Endothelial cell of umbilical vein (primary cell): ENCODE results near the gene TAS2R38. TPM values are rescaled to one million over a fixed set of nuclear protein-coding genes. Genes with fewer than 3 reads are reported as not detected.

ENCODE experiments used
- BruUV-seq: library from RNA; stranded (reverse); fragments of 400-500 nt; replicated peaks from 2 replicates; lab custom pipeline; 2021; lab: Mats Ljungman, UMichigan
- CTCF ChIA-PET: fragments of 300-600, 350-600 bp; sonication (Branson Sonifier 250); formaldehyde crosslinking; loops from one replicate; lab custom pipeline; 2021; ENCODE audit warnings: antibody characterized with exemption, inconsistent platforms; lab: Charles Lee
- POLR2A ChIA-PET: fragments of 300-600, 350-600 bp; sonication (Branson Sonifier 250); formaldehyde crosslinking; loops from one replicate; lab custom pipeline; 2021; ENCODE audit warnings: antibody characterized with exemption, inconsistent platforms; lab: Charles Lee
- DNase-seq: peaks from one replicate; pipeline ENCODE4 v3.0.0-alpha.2; 2011; ENCODE audit warnings: low read depth, low spot score
- FAIRE-seq: peaks from 2 replicates; lab custom pipeline; 2011; peaks lifted over from hg19 to GRCh38; lab: Jason Lieb, UNC
- H2AFZ ChIP-seq: 2 replicates; pipeline ENCODE4 v1.6.0; 2012; ENCODE audit warnings: low read depth, low read length, control low read depth, inconsistent platforms
- H3K27ac ChIP-seq: 2 replicates; pipeline ENCODE4 v1.5.1; 2011; ENCODE audit warnings: low read depth, mild to moderate bottlenecking, control low read depth, low read length, moderate library complexity; ENCODE audit not compliant: insufficient read depth
- H3K27me3 ChIP-seq, 2 experiments: 2 replicates each; pipeline versions ENCODE4 v1.6.0 to v1.6.1; 2011; ENCODE audit warnings: low read length in 2 of 2, mixed read lengths in 1 of 2; ENCODE audit not compliant: control insufficient read depth in 2 of 2, insufficient read depth in 2 of 2
- H3K36me3 ChIP-seq, 2 experiments: 2 replicates in 1 of 2; 3 replicates in 1 of 2; pipeline ENCODE4 v1.5.1; 2011; ENCODE audit warnings: low read length in 2 of 2, mild to moderate bottlenecking in 1 of 2, moderate library complexity in 1 of 2; ENCODE audit not compliant: control insufficient read depth in 2 of 2, insufficient read depth in 2 of 2; ENCODE audit errors: extremely low read depth in 1 of 2
- H3K4me1 ChIP-seq: 3 replicates; pipeline ENCODE4 v1.5.1; 2011; ENCODE audit warnings: mild to moderate bottlenecking, low read length; ENCODE audit not compliant: control insufficient read depth, insufficient read depth; ENCODE audit errors: extremely low read depth
- H3K4me2 ChIP-seq: 2 replicates; pipeline ENCODE4 v1.6.1; 2011; ENCODE audit warnings: low read length, control low read depth, mixed read lengths; ENCODE audit not compliant: insufficient read depth
- H3K4me3 ChIP-seq, 3 experiments: fragments of 200-600 bp in 1 of 3; sonication (generic), shearing (Covaris generic) in 1 of 3; replicated peaks in 1 of 3; 2 replicates each; pipeline ENCODE4 v1.5.1; 2011 to 2016; ENCODE audit warnings: control low read depth in 3 of 3, low read length in 3 of 3, mild to moderate bottlenecking in 2 of 3, inconsistent platforms in 1 of 3, low read depth in 1 of 3, moderate library complexity in 1 of 3; ENCODE audit not compliant: insufficient read depth in 1 of 3
- H3K79me2 ChIP-seq: 2 replicates; pipeline ENCODE4 v1.6.0; 2012; ENCODE audit warnings: low read length, inconsistent platforms; ENCODE audit not compliant: control insufficient read depth, insufficient read depth
- H3K9ac ChIP-seq: replicated peaks from 2 replicates; pipeline ENCODE3; 2011; ENCODE audit warnings: low read length, control low read depth; ENCODE audit not compliant: insufficient read depth; ENCODE audit errors: extremely low read depth
- H3K9me1 ChIP-seq: replicated peaks from 3 replicates; pipeline ENCODE4 v1.6.0; 2011; ENCODE audit warnings: mild to moderate bottlenecking, low read length; ENCODE audit not compliant: control insufficient read depth, insufficient read depth; ENCODE audit errors: extremely low read depth
- H3K9me3 ChIP-seq: replicated peaks from 2 replicates; pipeline ENCODE4 v1.5.1; 2012; ENCODE audit warnings: low read length, inconsistent platforms; ENCODE audit not compliant: control insufficient read depth, insufficient read depth
- H4K20me1 ChIP-seq: replicated peaks from 2 replicates; pipeline ENCODE3; 2011; ENCODE audit warnings: mild to moderate bottlenecking, low read length; ENCODE audit not compliant: control insufficient read depth, insufficient read depth; ENCODE audit errors: extremely low read depth
- CTCF ChIP-seq, 2 donors: IDR thresholded peaks; 1 replicate in 1 of 2; 2 replicates in 1 of 2; pipeline ENCODE4 v1.5.1; 2011; ENCODE audit warnings: low read length in 2 of 2, mild to moderate bottlenecking in 2 of 2, moderate library complexity in 2 of 2, control low read depth in 1 of 2, inconsistent platforms in 1 of 2, low read depth in 1 of 2; ENCODE audit not compliant: insufficient read depth in 1 of 2; ENCODE audit errors: extremely low read depth in 1 of 2
- EZH2 ChIP-seq: IDR thresholded peaks from 2 replicates; pipeline ENCODE4 v1.6.1; 2012; ENCODE audit warnings: borderline replicate concordance, low read depth, mild to moderate bottlenecking, moderate library complexity, low read length, inconsistent platforms; ENCODE audit not compliant: severe bottlenecking
- FOS ChIP-seq: IDR thresholded peaks from 2 replicates; pipeline ENCODE4 v1.6.1; 2011; ENCODE audit warnings: mild to moderate bottlenecking, low read length, moderate library complexity, borderline replicate concordance; ENCODE audit not compliant: insufficient read depth
- GATA2 ChIP-seq: IDR thresholded peaks from 2 replicates; pipeline ENCODE4 v1.7.0; 2011; ENCODE audit warnings: low read depth, mild to moderate bottlenecking, moderate library complexity, mixed read lengths, low read length; ENCODE audit not compliant: insufficient read length, insufficient read depth
- JUN ChIP-seq: IDR thresholded peaks from 2 replicates; pipeline ENCODE4 v1.6.1; 2011; ENCODE audit warnings: borderline replicate concordance, low read depth; ENCODE audit not compliant: insufficient read length, insufficient read depth
- MYC ChIP-seq: IDR thresholded peaks from one replicate; pipeline ENCODE4 v1.6.1; 2011; ENCODE audit warnings: mild to moderate bottlenecking, low read depth, low read length
- POLR2A ChIP-seq: IDR thresholded peaks from 2 replicates; pipeline ENCODE4 v1.6.1; 2012; ENCODE audit warnings: low read depth, mild to moderate bottlenecking, control low read depth, low read length
- POLR2AphosphoS5 ChIP-seq: IDR thresholded peaks from 2 replicates; pipeline ENCODE4 v1.6.1; 2012; ENCODE audit warnings: low read depth, mild to moderate bottlenecking, control low read depth, low read length, moderate library complexity; ENCODE audit not compliant: insufficient read depth
- dilution Hi-C: fragments of 300-500 bp; cut with MboI; formaldehyde crosslinking; loops from one replicate; pipeline ENCODE4 v1.15.0; 2019; ENCODE audit warnings: low sequenced_read_pairs; ENCODE audit not compliant: extremely low pct_ligation_motif_present
- intact Hi-C: fragments of 100-400 bp; cut with micrococcal nuclease; formaldehyde crosslinking; loops from one replicate; pipeline ENCODE4 v1.10.0; 2022
- polyA plus RNA-seq, 4 experiments: library from polyadenylated mRNA; depleted of rRNA in 3 of 4; stranded (reverse) in 3 of 4; unstranded in 1 of 4; fragments of >200 nt; gene quantifications; 2 replicates each; pipeline versions ENCODE4 v1.2.1 to v1.2.3, GENCODE V29; 2011 to 2012; ENCODE audit warnings: missing spikeins in 1 of 4
- total RNA-seq: library from RNA; stranded (reverse); gene quantifications from 2 replicates; pipeline ENCODE4 v1.2.3, GENCODE V29; 2021
- TF ChIP-seq, protein P1 (sequence below): IDR thresholded peaks from 2 replicates; pipeline ENCODE4 v1.6.1; 2011; ENCODE audit not compliant: insufficient read depth, insufficient read length

The TAS2R38 gene
- total and polyA plus RNA-seq, 2 donors (not counting 3 experiments of a cell fraction or from before 2014, with no cell fraction given): not detected

DNA sequence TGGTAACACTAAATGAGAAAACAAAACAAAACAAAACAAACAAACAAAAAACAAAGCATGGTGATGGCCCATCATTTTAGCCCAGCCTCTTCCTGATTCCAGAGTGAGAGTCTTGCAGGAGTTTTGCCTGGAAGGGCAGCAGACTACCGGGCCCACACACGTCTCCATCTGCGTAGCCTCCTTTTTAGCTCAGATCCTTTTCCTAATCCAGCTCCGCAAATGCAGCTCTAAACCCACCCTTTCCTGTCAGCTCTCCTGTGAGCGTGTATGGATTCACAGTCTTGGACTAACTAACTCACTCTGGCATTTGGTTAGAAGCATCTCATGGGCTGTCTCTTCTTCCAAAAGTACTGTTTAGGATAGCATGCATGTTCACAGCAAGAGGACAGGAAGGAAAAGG is 43.4 kb downstream of the TAS2R38 start:
- no peak overlapping the region for H3K27ac ChIP-seq
- H3K4me3 ChIP-seq: no peak overlapping the region
- dilution Hi-C loops: no loop called here
- ChIA-PET POLR2A (no interaction called here), CTCF (no interaction called here)
- no peaks in the 10 kb centered on the region for H3K27me3 ChIP-seq
- no peaks in the 10 kb centered on the region for H3K9me1 ChIP-seq
- H3K36me3 ChIP-seq: no peaks in the 10 kb centered on the region
- peaks cover 2% of the 10 kb centered on the region for H3K9me3 ChIP-seq
- H3K4me1 ChIP-seq: no peaks in the 10 kb centered on the region
- H4K20me1 ChIP-seq: no peaks in the 10 kb centered on the region
- no peak for DNase-seq
- TF ChIP-seq POLR2A: no peak
- TF ChIP-seq MYC: no peak
- no peak for TF ChIP-seq JUN
- TF ChIP-seq GATA2: no peak
- TF ChIP-seq POLR2AphosphoS5: no peak
- no peak for TF ChIP-seq CTCF (IDR thresholded peaks at IDR 0.05; ENCODE audit: extremely low read depth in 1 of 2, insufficient read depth in 1 of 2, low read depth in 1 of 2, low read length in 2 of 2)
- TF ChIP-seq EZH2: no peak
- no peak for TF ChIP-seq FOS
- TF ChIP-seq, protein P1, sequence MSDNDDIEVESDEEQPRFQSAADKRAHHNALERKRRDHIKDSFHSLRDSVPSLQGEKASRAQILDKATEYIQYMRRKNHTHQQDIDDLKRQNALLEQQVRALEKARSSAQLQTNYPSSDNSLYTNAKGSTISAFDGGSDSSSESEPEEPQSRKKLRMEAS: no peak
- FAIRE-seq: no peak
- H2AFZ ChIP-seq: no peak overlapping the region
- intact Hi-C loops: no loop called here
- no peaks in the 10 kb centered on the region for H3K79me2 ChIP-seq
- H3K4me2 ChIP-seq: no peak overlapping the region
- no peak overlapping the region for H3K9ac ChIP-seq
- BruUV-seq: no TSS peak
